Spleen (tissue), 13 donors: ENCODE results near the gene KLF9. TPM values are rescaled to one million over a fixed set of nuclear protein-coding genes. Genes with fewer than 3 reads are reported as not detected.
A peak's percentile ranks its signal among the peaks of the same experiment; 100 is the strongest.

Experiments used
- DNase-seq: peaks from one replicate; pipeline ENCODE4 v3.0.0-alpha.2; 2020
- H3K27ac ChIP-seq, 8 donors: fragments of 200-600 bp; sonication (generic) in 7 of 8; 1 replicate in 4 of 8; 2 replicates in 4 of 8; pipeline versions ENCODE4 v1.5.0 to v1.8.0; 2016 to 2021; ENCODE audit warnings: inconsistent platforms in 4 of 8, mild to moderate bottlenecking in 4 of 8, moderate library complexity in 1 of 8
- H3K27me3 ChIP-seq, 7 donors: fragments of 200-600 bp; sonication (generic) in 6 of 7; replicated peaks in 1 of 7; 1 replicate in 4 of 7; 2 replicates in 3 of 7; pipeline versions ENCODE4 v1.5.0 to v1.8.0; 2016 to 2021; ENCODE audit warnings: inconsistent platforms in 3 of 7, mild to moderate bottlenecking in 1 of 7
- H3K36me3 ChIP-seq, 6 donors: fragments of 200-600 bp; sonication (generic) in 5 of 6; 1 replicate in 4 of 6; 2 replicates in 2 of 6; pipeline versions ENCODE4 v1.5.0 to v1.8.0; 2016 to 2021; ENCODE audit warnings: inconsistent platforms in 2 of 6
- H3K4me1 ChIP-seq, 6 donors: fragments of 200-600 bp; sonication (generic) in 5 of 6; 1 replicate in 3 of 6; 2 replicates in 3 of 6; pipeline versions ENCODE4 v1.5.0 to v1.8.0; 2016 to 2021; ENCODE audit warnings: inconsistent platforms in 3 of 6
- H3K4me3 ChIP-seq, 8 donors: fragments of 200-600 bp; sonication (generic) in 7 of 8; 1 replicate in 4 of 8; 2 replicates in 4 of 8; pipeline versions ENCODE4 v1.5.0 to v1.8.0; 2016 to 2021; ENCODE audit warnings: inconsistent platforms in 4 of 8, mild to moderate bottlenecking in 4 of 8, moderate library complexity in 2 of 8
- H3K9me3 ChIP-seq, 8 donors: fragments of 200-600 bp; sonication (generic) in 7 of 8; 1 replicate in 4 of 8; 2 replicates in 4 of 8; pipeline versions ENCODE4 v1.5.0 to v1.8.0; 2016 to 2021; ENCODE audit warnings: inconsistent platforms in 4 of 8
- CTCF ChIP-seq, 11 experiments: fragments of 200-600 bp in 7 of 11; fragments of 450-650 bp in 4 of 11; sonication (generic) in 4 of 11; IDR thresholded peaks in 8 of 11; conservative IDR thresholded peaks in 3 of 11; 1 replicate in 7 of 11; 2 replicates in 4 of 11; pipeline versions ENCODE4 v1.4.0 to v1.8.0; 2016 to 2021; ENCODE audit warnings: antibody characterized with exemption in 11 of 11, inconsistent platforms in 4 of 11, mild to moderate bottlenecking in 1 of 11
- POLR2A ChIP-seq, 3 donors: fragments of 450-650 bp; IDR thresholded peaks; one replicate each; pipeline ENCODE4 v1.5.1; 2017; ENCODE audit warnings: antibody characterized with exemption in 3 of 3, mild to moderate bottlenecking in 1 of 3
- POLR2AphosphoS5 ChIP-seq, 3 donors: sonication (generic); formaldehyde crosslinking; IDR thresholded peaks; one replicate each; pipeline ENCODE4 v1.5.1; 2017; ENCODE audit warnings: antibody characterized with exemption in 3 of 3
- WGBS, 5 donors: extraction: QIAGEN DNeasy Blood & Tissue Kit in 3 of 5; methylation state at CpG; one replicate each; pipeline versions ENCODE4 v1.1.5 to v1.1.7; 2013 to 2018; 5-methylcytosine and 5-hydroxymethylcytosine counted together
- intact Hi-C: fragments of 100-400 bp; cut with DNase I; formaldehyde crosslinking; loops from one replicate; pipeline ENCODE4 v1.15.0; 2023; ENCODE audit warnings: low total_unique reads
- long read RNA-seq, 2 donors: transcript quantifications; one replicate each; lab custom pipeline, GENCODE V29; 2026
- polyA plus RNA-seq, 3 donors: library from polyadenylated mRNA; stranded (reverse); fragments of 200-250 nt; gene quantifications; one replicate each; pipeline ENCODE4 v1.2.1, GENCODE V29; 2013
- total RNA-seq, 7 donors: library from RNA; depleted of rRNA in 3 of 7; stranded (reverse); fragments of >200 nt in 3 of 7; fragmentation: NEBNext Ultra II Directional in 4 of 7; extraction: Animal tissue kit (Norgen Biotek cat#: 25700) in 4 of 7; gene quantifications; one replicate each; pipeline versions ENCODE4 v1.1.0 to v1.2.1, GENCODE V29; 2016 to 2021
- donor health status: healthy with polysubstance abuse.
- donor health status: DM: no; HTN: no; CAD: no; lungs with moderate emphysema.
- donor health status: DM: no; HTN: no; CAD: no.
- donor health status: Bipolar disorder and iron deficiency.
- donor health status: healthy.
- donor health status: DM: no; HTN: no; CAD: no.
- donor health status: DM: yes; HTN: yes; CAD: no.

Gene KLF9
- total RNA-seq (10 to 100 TPM; 13.5 to 74.8 (median 50.4) TPM), polyA plus RNA-seq (10 to 100 TPM in 2 of 3 donors, 1 to 10 TPM in 1; 7.1 to 12.6 (median 12.4) TPM)
- long read RNA-seq, donor 1, full-length matches to known transcripts: 3 of 3 reads
- long read RNA-seq, donor 1, partial matches to known transcripts: 0 of 3 reads
- long read RNA-seq, donor 1, other reads (novel, unspliced or antisense): 0 of 3 reads
- long read RNA-seq, donor 2, full-length matches to known transcripts: 1 of 1 reads
- long read RNA-seq, donor 2, partial matches to known transcripts: 0 of 1 reads
- long read RNA-seq, donor 2, other reads (novel, unspliced or antisense): 0 of 1 reads

- no peaks in the 10 kb centered on the region for H3K27me3 ChIP-seq
- H3K4me3 ChIP-seq: peak within 1 kb of the TSS; percentile 56 to 83 (median 74)
- intact Hi-C loops: no loop called here
- DNase-seq: peak; percentile 97
- H3K27ac ChIP-seq: peak within 1 kb of the TSS; percentile 95 to 100 (median 100)
- H3K4me1 ChIP-seq: peaks cover 32 to 71% (median 48%) of the 10 kb centered on the region in 6 donors
- no peaks in the 10 kb centered on the region for H3K36me3 ChIP-seq
- WGBS, 5 donors: 0 to 1% (median 0%) methylated on average over 38 to 48 of the region's 48 CpGs
- H3K9me3 ChIP-seq: no peaks in the 10 kb centered on the region
- peak in 2 of 3 donors; percentile 85 to 95 for TF ChIP-seq POLR2A (IDR thresholded peaks at IDR 0.05)
- peak in 2 of 11 experiments; percentile 11 to 14 for TF ChIP-seq CTCF (IDR thresholded peaks at IDR 0.05 in 8 of 11, conservative IDR thresholded peaks at IDR 0.05 in 3 of 11)
- TF ChIP-seq POLR2AphosphoS5 (IDR thresholded peaks at IDR 0.05): peak in 2 of 3 donors; percentile 96 to 97
These were observed at the start of gene KLF9 for GRCh38 chr9:70413799-70414775. KLF9 (minus strand) TSS chr9:70414657; CDS start chr9:70413363, 1,294 bp downstream.

- H3K4me1 ChIP-seq: peaks cover 0 to 7% (median 0%) of the 10 kb centered on the region in 6 donors
- TF ChIP-seq CTCF (IDR thresholded peaks at IDR 0.05 in 8 of 11, conservative IDR thresholded peaks at IDR 0.05 in 3 of 11) (no peak), POLR2AphosphoS5 (IDR thresholded peaks at IDR 0.05) (no peak), POLR2A (IDR thresholded peaks at IDR 0.05) (no peak)
- H3K36me3 ChIP-seq: no peaks in the 10 kb centered on the region
- DNase-seq: no peak
- no peak overlapping the region for H3K4me3 ChIP-seq
- no peak overlapping the region for H3K27ac ChIP-seq
- H3K27me3 ChIP-seq: no peaks in the 10 kb centered on the region
- 81 to 100% (median 91%) methylated on average over 2 of the region's 2 CpGs for WGBS, 5 donors
- no peaks in the 10 kb centered on the region for H3K9me3 ChIP-seq
- intact Hi-C loops: no loop called here
These were observed 49.4 kb upstream of the KLF9 start for GRCh38 chr9:70463877-70464276.

GRCh38 chr9:70462300-70462699, 47.8 kb upstream of the KLF9 start:
- no peaks in the 10 kb centered on the region for H3K9me3 ChIP-seq
- H3K4me3 ChIP-seq: no peak overlapping the region
- no peaks in the 10 kb centered on the region for H3K27me3 ChIP-seq
- no peaks in the 10 kb centered on the region for H3K4me1 ChIP-seq
- DNase-seq: no peak
- H3K36me3 ChIP-seq: no peaks in the 10 kb centered on the region
- TF ChIP-seq CTCF (IDR thresholded peaks at IDR 0.05 in 8 of 11, conservative IDR thresholded peaks at IDR 0.05 in 3 of 11): no peak
- no peak for TF ChIP-seq POLR2AphosphoS5 (IDR thresholded peaks at IDR 0.05)
- no peak for TF ChIP-seq POLR2A (IDR thresholded peaks at IDR 0.05)
- intact Hi-C loops: no loop called here
- no peak overlapping the region for H3K27ac ChIP-seq

- DNase-seq: no peak
- TF ChIP-seq CTCF (IDR thresholded peaks at IDR 0.05 in 8 of 11, conservative IDR thresholded peaks at IDR 0.05 in 3 of 11): no peak
- no peak for TF ChIP-seq POLR2A (IDR thresholded peaks at IDR 0.05)
- no peaks in the 10 kb centered on the region for H3K9me3 ChIP-seq
- H3K27me3 ChIP-seq: no peaks in the 10 kb centered on the region
- intact Hi-C loops: no loop called here
- H3K4me3 ChIP-seq: no peak overlapping the region
- no peaks in the 10 kb centered on the region for H3K4me1 ChIP-seq
- H3K27ac ChIP-seq: no peak overlapping the region
- no peaks in the 10 kb centered on the region for H3K36me3 ChIP-seq
These were observed 42.8 kb upstream of the KLF9 start for GRCh38 chr9:70457235-70457634.
